Activated CD4-positive, alpha-beta T cell treated with anti-CD3 and anti-CD28 coated beads, Interleukin-2, amount 50 U/mL, for 24 hours (primary cell): ENCODE data around the gene CORIN.
"Not testable (repeated sequence)": the region's sequence is repeated elsewhere in the genome, so short reads cannot be mapped to it uniquely, and the experiment has no call there.

ENCODE experiments used
- DNase-seq, 2 donors: peaks; one replicate each; pipeline ENCODE4 v3.0.0-alpha.2; 2020; ENCODE audit warnings: low read depth in 1 of 2, low spot score in 1 of 2

The CORIN gene

GRCh38 chr4:47776353-47776752, 61.5 kb downstream of the CORIN start:
- no peak for DNase-seq

GRCh38 chr4:47774079-47774478, 63.8 kb downstream of the CORIN start:
- DNase-seq: no peak

- no peak for DNase-seq
These were observed 66.8 kb downstream of the CORIN start for GRCh38 chr4:47771020-47771419.

GRCh38 chr4:47767956-47768355, 69.9 kb downstream of the CORIN start:
- DNase-seq: not testable (repeated sequence)

- DNase-seq: no peak
These were observed 74.6 kb downstream of the CORIN start for GRCh38 chr4:47763279-47763678.

- no peak for DNase-seq
These were observed 75.2 kb downstream of the CORIN start for GRCh38 chr4:47762376-47763266.

- not testable (repeated sequence) for DNase-seq
These were observed 84.6 kb downstream of the CORIN start for GRCh38 chr4:47753316-47753715.

GRCh38 chr4:47752214-47752613, 85.7 kb downstream of the CORIN start:
- DNase-seq: no peak

GRCh38 chr4:47750788-47751187, 87.1 kb downstream of the CORIN start:
- DNase-seq: no peak

GRCh38 chr4:47749858-47750257, 88.0 kb downstream of the CORIN start:
- no peak for DNase-seq

- DNase-seq: no peak
These were observed 88.8 kb downstream of the CORIN start for GRCh38 chr4:47749060-47749459.

GRCh38 chr4:47747846-47748494, 89.9 kb downstream of the CORIN start:
- no peak for DNase-seq

GRCh38 chr4:47747211-47747610, 90.7 kb downstream of the CORIN start:
- DNase-seq: no peak

- no peak for DNase-seq
These were observed 91.7 kb downstream of the CORIN start for GRCh38 chr4:47746122-47746521.

GRCh38 chr4:47744843-47745382, 93.0 kb downstream of the CORIN start:
- DNase-seq: no peak

- no peak for DNase-seq
These were observed 93.6 kb downstream of the CORIN start for GRCh38 chr4:47744253-47744652.

- no peak for DNase-seq
These were observed 96.7 kb downstream of the CORIN start for GRCh38 chr4:47741200-47741599.

- no peak for DNase-seq
These were observed 100.5 kb downstream of the CORIN start for GRCh38 chr4:47737326-47737725.

- DNase-seq: no peak
These were observed 101.3 kb downstream of the CORIN start for GRCh38 chr4:47736555-47736954.

GRCh38 chr4:47736146-47736545, 101.7 kb downstream of the CORIN start:
- DNase-seq: no peak

- no peak for DNase-seq
These were observed 104.3 kb downstream of the CORIN start for GRCh38 chr4:47733302-47734175.
